Mucosa of gallbladder (tissue), 1 donor: ENCODE measurements around the gene CTIF. TPM values are rescaled to one million over a fixed set of nuclear protein-coding genes. Genes with fewer than 3 reads are reported as not detected.

Source experiments
- DNase-seq: peaks from one replicate; pipeline ENCODE4 v3.0.0-alpha.2; 2020; ENCODE audit warnings: low spot score
- total RNA-seq: library from RNA; stranded (reverse); gene quantifications from one replicate; pipeline ENCODE4 v1.2.1, GENCODE V29; 2021
- donor health status: DM: no; HTN: no; CAD: no.

The CTIF gene
- total RNA-seq, 1 donor from 2014 or later = 101 TPM

DNA sequence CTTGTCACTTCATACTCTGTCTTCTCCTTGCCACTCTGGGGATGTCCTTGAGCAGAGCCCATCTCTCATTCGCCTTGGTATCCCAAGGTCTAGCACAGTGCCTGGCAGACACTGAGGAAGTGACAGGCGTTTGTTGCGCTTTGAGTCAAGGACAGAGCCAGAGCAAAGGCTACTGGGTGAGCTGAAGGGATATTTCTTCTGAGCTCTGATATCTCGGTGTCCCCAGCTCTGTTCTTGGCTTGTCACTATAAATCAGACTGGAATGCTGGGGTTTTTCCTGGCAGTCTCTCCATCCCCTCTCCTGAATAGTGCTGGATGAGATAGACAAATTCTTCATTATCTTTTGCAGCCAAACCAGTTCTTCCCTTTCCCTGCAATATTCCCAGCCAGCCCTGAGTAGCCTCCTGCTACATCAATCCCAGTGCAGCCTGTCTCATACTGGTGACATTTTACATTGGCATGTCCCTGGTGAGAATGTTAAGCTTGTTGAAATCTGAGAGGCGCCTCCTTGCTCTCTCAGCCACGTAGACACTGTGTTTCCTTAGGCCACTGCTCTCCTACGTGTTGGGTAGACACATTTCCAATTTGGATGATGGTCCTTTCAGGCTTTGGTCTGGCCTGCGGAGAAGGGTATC lies 61.7 kb downstream of the CTIF start:
- DNase-seq = no peak

DNA sequence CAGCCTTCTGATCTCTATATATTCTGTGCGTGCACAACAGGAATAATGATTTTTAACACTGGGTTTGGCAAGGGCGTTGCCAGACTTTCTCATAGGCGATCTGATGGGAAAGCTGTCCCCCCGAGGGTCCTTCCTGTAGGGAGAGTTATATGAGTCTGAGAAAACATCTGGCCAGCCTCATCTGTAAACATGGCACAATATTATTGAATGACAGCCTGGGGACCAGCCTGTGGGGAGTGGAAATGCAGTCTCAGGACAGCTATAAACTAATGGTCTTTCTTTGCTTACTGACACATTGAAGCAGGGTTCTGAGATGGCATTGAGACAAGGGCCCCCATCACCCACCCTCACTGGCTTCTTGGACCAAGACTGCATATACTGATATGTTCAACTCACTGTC lies 62.5 kb downstream of the CTIF start:
- no peak for DNase-seq

DNA sequence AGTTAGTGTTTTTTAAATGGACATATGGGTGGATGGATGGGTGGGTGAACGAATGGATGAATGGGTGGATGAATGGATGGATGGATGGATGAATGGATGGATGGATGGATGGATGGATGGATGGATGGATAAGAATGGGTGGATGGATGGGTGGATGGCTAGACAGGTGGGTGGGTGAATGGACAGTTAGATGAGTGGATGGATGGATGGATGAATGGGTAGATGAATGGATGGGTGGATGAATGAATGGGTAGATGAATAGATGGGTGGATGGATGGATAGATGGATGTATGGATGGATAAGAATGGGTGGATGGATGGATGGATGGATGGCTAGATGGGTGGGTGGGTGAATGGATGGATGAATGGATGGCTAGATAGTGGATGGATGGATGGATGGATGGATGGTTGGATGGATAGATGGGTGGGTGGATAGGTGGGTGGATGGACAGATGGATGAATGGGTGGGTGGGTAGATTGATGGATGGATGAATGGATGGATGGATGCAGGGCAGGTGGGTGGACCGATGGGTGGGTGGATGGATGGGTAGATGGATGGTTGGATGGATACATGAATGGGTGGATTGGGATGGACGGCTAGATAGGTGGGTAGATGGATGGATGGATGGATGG lies 64.0 kb downstream of the CTIF start:
- DNase-seq = no peak

DNA sequence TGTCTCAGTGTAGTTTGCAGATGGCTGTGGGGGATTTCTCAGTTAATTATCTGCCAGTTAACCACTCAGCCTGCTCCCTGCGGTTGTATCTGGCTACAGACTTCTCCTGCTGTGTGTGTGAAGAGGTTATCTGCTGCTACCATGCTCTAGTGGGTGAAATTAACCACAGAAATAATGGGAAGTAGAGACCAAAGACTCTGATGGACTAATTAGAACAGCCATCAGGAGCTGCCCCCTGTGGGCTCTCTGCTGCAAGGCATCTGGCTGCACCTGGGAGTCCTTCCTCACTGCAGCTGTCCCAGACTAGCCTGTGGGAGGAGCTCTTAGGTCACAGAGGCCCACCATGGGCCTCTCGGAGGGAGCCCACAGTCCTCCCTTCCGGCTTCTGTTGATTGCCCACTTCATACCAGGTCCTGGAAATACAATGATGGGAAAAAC lies 66.6 kb downstream of the CTIF start:
- DNase-seq = no peak

DNA sequence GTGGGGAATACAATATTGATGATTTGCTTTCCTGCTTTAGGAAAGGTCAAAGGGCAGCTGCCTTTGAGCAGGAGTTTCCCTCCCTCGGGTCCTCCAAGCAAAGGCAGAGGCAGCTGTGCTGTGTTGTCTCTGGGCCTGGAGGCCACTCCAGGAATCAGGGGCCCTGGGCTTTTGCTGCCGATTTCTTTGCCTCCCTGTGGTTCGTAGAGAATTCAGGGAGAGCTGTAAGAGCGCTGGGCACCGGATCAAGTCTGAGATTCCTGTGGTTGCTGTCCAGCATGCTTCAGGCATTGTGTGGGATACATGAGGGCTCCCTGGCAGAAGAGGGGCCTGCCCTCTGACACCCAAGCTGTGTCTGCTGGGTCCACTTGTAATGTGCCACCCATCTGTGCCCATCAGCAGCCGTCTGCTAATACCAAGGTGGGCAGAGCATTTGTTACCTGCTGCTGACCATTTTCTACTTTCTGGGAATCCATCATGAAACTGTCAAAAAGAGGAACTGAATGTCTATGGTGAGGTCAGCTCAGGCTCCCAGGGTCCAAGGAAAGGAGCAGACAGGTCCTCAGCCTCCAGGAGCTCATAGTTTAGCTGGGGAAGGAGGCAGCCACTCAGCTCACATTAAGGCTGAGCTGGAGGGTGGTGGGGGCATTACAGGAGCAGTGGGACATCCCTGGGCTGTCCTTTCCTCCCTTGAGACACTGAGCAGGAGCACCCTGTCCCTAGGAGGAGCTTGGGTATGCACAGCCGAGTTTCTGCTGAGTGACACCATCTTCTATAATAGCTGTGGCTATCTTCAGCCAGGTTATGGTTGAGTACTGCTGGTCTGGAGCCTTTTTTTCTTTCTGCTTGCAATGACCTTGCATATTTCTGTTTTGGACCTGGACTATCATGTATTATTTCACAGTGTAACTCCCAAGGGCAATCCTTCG lies 68.5 kb downstream of the CTIF start:
- DNase-seq = peak; percentile 59

DNA sequence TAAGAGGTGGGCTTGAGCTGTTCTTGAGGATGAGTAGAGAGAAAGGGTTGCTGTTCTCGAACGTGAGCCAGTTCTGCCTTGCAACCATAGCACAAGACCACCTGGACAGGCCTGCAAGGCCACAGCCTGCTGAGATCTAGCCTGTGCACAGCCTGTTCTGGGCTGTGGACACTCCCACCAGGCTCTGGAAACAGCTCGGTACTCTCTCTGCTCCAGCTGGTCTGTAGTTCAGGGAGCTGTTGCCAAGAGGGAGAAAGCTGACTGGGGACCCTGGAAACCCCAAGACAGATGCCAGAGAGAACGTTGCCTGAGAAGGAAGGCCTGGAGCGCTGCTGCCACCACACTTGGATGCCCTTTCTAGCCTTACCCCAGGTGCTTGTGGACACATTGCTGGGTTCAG lies 69.8 kb downstream of the CTIF start:
- no peak for DNase-seq

- no peak for DNase-seq
Measured at GRCh38 chr18:48609114-48609513, 70.3 kb downstream of the CTIF start.

- DNase-seq = no peak
Measured at GRCh38 chr18:48609820-48610815, 71.3 kb downstream of the CTIF start.

- DNase-seq = no peak
Measured at GRCh38 chr18:48611203-48611602, 72.4 kb downstream of the CTIF start.

DNA sequence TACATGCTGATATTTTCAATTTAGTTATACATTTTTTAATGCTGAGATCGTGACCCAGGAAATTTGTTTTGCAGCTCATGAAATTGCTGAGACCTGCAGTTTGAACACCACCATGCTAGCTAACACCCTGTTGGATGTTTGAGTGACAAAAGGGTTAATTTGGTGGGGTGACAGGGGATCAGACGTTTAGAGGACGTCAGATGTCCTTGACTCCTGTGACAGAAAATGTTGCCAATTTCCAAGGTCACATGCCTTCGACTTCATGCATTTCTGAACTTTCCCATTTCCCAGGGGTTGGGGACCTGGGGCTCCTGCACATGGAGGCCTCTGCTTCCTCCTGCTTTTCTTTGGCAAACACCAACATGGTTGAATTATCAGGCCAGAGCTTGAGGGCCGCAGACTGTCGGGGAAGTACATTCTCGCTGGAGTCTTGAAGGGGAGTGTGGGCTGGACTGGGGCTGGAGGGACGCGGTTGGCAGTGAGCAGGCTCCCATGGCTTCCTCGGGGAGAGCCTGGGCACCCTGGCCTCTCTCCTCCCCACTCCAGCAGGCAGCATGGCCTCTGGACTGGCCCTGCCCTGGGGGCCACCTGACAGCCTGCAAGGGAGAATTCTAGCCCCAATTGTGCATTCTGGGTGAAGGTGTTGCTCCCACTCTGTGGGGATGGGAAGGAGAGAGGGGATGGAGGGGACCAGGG lies 73.1 kb downstream of the CTIF start:
- no peak for DNase-seq

DNA sequence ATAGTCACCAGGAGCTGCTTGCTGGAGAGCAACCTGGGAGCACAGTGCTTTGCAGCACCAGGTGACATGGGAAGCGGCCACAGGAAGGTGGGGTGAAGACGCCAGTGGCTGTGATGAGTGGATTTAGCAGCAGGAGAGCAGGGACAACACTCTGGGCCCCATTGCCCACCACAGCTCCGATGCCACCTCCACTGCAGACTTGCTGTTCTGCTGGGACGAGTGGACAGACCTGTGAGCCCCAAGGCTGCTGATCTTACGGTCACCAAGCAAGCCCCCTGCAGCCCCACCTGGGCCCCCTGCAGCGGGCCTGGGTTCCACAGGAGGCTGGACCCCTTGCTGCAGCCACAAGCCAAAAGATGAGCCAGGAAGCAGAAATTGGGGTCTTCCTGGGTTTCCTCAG lies 73.7 kb downstream of the CTIF start:
- DNase-seq = no peak

DNA sequence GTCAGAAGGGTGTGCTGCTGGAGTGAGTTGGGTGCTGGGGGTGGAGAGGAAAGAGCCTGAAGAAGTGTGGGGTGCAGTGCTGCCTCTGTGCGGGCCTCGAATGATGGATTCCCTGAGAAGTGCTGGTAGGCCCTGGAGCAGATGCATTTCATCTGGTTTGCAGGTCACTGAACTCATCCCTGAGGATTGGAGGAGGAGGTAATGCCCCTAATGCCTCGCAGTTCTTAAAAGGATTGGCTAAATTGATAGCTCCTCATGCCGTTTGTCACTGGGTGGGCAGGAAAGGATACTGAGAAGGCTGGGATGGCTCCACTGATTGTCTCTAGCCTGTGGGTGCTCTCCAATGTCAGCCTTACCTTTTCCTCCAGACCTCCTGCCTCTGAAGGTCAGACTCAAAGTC lies 74.1 kb downstream of the CTIF start:
- no peak for DNase-seq

DNA sequence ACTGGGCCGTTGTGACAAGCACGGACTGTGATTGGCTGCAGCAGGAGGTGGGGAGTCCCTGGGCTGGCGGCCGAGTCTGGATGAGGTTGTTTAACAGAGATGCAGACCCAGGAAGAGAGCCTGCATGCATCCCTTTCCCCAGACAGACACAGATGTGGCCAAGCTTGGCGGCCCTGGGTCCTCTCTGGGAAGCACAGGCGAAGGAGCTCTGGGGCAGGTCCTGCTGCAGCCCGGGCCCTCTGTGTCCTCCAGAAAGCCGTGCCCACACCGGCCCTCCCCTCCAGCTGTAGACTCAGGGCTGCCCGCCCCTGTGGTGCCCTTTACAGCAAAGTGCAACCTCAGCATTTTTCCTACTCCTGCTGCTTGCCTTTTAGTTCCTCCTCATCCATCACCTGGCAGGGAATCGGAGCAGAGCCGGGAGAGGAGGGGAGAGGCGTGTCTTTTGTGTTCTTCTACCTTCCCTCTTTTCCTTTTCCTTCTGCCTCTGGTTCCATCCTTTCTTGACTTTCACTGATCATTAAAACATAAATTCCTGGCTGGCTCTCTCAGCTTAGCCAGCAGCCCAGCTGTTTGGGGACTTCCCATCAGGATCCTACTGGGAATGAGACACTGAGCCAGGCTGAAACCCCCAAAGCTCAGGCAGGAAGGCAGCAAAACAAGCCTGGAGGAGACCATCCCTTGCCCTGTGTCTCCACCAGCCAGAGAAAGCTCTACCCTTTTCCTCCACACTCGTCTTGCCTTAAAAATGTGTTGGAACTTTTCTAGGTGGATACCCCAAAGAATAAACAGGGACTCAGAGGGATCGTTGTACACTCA lies 75.0 kb downstream of the CTIF start:
- DNase-seq = peak; percentile 71

- peak; percentile 58 for DNase-seq
Measured at GRCh38 chr18:48615566-48616401, 77.0 kb downstream of the CTIF start.

DNA sequence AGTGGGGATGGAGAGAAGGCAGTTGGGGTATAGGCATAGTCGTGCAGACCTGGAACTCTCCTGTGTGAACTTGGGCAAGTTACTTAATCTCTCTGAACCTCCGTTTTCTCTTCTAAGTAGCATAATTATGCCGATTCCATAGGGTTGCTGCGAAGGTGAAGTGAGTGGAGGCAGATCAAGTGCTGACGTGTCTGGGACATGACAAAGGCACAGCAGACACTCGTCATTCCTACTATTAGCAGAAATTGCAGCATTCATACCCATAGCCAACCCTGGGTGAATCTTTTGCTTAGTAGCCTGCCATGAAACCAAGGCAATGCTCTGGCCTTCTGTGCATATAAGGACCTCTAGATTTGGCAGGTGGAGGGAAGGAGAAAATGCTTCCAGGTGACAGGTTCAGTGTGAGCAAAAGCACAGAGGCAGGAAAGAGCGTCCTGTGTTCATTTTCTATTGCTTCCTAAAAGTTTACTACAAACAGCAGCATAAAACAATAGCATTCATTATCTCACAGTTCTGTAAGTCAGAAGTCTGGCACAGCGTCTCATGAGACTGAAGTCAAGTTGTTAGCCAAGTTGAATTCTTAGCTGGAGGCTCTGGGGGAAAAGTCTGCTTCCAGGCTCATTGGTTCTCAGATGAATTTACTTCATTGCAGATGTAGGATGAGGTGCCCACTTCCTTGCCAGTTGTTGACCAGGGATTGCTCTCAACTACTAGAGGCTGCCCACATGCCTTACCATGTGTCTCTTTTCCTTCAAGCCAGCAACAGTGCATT lies 77.8 kb downstream of the CTIF start:
- no peak for DNase-seq

DNA sequence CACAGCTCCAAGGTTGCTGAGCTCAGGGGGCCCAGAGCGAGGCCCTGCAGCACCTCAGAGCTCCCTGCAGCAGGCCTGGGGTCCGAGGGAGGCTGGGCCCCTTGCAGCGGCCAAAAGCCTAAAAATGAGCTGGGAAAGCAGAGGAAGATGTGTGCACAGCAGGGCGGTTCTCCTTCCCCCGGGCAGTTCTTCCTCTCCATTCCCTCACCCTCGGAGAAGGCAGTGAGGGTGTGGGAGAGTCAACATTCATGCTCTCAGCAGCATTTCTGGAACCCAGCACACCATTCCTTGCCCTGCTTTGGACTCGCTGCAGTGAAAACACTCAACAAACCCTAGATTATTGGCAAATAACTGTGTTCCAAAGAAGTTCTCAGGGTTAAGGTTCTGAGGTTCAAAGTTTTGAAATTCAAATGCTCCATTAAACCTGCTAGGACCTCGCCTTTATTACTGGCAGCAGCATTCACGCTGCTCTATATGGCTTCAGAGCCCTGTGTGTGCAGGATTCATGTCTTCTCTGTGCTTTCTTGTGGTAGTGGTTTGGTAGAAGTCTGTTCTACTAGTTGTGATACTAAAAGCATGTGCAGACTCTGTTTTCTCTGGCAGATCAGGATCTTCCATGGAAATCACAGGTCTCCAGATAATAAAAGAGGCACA lies 79.1 kb downstream of the CTIF start:
- DNase-seq = no peak

GRCh38 chr18:48619016-48619415 lies 80.2 kb downstream of the CTIF start:
- no peak for DNase-seq

DNA sequence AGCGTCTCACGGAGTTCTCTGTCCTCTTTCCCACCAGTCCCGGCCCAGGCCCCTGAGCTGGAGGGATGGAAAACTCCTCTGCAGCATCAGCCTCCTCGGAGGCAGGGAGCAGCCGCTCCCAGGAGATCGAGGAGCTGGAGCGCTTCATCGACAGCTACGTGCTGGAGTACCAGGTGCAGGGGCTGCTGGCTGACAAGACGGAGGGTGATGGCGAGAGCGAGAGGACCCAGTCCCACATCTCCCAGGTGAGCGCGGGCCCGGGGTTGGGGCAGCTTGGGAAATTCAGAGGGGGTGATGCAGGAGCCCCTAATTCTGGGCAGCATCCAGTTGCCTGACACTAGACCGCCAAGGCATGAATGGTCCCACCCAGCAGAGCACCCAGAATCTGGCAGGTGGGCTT lies 80.7 kb downstream of the CTIF start:
- no peak for DNase-seq
